Mammary epithelial cell (primary cell): ENCODE measurements around the gene SLC44A3.

Experiments used
- EZH2 ChIP-seq: IDR thresholded peaks from 2 replicates; pipeline ENCODE4 v1.6.1; 2012; ENCODE audit warnings: low read length, inconsistent platforms, borderline replicate concordance
- TF ChIP-seq, protein P1 (sequence below), 2 donors: IDR thresholded peaks in 1 of 2; conservative IDR thresholded peaks in 1 of 2; 2 replicates each; pipeline ENCODE4 v1.5.1; 2011 to 2012; ENCODE audit warnings: inconsistent platforms in 2 of 2, low read length in 2 of 2, mild to moderate bottlenecking in 2 of 2, control low read depth in 1 of 2, low read depth in 1 of 2; ENCODE audit not compliant: insufficient read depth in 1 of 2; ENCODE audit errors: extremely low read depth in 1 of 2

DNA sequence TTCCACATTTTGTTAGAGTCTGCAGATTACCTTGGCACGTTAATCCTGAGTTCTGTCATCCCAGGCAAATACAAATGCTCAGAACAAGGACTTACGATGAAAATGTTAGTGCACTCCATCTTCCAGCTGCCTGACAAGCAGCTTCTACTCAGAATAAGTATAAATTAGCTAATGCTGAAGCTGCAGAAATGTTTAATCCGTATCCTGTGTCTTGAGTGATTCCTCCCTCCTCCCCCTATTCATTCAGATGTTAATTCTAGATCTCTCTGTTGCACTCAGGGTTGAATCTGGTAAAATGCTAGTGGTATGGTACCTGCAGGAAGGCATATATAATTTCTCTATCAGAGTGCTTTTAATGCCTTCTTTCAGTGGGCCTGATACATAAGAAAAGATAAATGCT is 66.9 kb downstream of the SLC44A3 start:
- TF ChIP-seq, protein P1, sequence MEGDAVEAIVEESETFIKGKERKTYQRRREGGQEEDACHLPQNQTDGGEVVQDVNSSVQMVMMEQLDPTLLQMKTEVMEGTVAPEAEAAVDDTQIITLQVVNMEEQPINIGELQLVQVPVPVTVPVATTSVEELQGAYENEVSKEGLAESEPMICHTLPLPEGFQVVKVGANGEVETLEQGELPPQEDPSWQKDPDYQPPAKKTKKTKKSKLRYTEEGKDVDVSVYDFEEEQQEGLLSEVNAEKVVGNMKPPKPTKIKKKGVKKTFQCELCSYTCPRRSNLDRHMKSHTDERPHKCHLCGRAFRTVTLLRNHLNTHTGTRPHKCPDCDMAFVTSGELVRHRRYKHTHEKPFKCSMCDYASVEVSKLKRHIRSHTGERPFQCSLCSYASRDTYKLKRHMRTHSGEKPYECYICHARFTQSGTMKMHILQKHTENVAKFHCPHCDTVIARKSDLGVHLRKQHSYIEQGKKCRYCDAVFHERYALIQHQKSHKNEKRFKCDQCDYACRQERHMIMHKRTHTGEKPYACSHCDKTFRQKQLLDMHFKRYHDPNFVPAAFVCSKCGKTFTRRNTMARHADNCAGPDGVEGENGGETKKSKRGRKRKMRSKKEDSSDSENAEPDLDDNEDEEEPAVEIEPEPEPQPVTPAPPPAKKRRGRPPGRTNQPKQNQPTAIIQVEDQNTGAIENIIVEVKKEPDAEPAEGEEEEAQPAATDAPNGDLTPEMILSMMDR (conservative IDR thresholded peaks at IDR 0.05 in 1 of 2, IDR thresholded peaks at IDR 0.05 in 1 of 2; ENCODE audit: extremely low read depth in 1 of 2, insufficient read depth in 1 of 2, low read depth in 1 of 2, low read length in 2 of 2), result no peak
- no peak for TF ChIP-seq EZH2
